CD4-positive, alpha-beta T cell treated with Interleukin-1 beta for 1 hour (primary cell): ENCODE measurements around the gene CHD2.
A peak's percentile ranks its signal among the peaks of the same experiment; 100 is the strongest.
"Not testable (repeated sequence)": the region's sequence is repeated elsewhere in the genome, so short reads cannot be mapped to it uniquely, and the experiment has no call there.

Experiments used
- DNase-seq, 2 donors: peaks; one replicate each; pipeline ENCODE4 v3.0.0-alpha.2; 2020 to 2022

CHD2 gene

DNA sequence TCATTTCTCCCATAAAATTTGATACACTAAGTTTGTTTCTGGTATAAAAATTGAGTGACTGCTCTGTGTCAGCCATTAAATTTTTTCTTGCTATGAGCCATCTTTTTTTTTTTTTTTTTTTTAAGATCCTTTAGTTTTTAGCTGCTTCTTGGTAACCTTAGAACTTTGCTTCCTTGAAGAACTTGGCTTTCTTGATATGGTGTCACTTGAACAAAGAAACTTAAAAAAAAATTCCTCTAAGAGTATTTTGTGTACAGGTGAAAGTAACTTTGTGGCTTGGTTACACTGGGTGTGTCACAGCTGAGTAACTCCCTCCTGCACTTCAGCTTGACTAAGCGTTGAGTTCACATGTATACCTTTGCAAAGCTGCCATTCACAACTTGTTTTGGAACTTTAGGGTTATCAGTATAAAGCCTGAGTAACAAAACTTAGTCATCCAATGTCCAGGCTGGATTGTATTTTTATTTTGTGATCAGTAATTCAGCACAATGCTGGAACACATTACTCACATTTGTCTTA, 6.5 kb downstream of the CHD2 start:
- DNase-seq: peak; percentile 61 to 72

DNA sequence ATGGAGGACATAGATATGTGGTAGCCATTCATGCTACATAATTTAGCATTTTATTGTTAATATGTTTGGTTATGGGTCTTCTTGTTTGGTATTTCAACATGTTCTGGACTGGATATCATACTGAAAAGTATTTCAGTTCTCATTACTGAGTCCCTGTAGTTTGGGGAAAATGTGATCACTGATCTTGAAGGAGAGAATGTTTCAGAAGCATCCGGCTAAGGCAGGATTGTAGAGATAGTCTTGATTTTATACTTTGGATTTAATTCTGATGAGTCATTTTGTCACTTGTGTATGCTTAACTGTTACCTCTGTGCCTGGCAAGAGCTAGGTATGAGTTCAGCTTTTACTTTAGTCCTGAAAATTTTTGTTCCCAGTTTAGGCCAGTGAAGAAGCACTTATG, 7.1 kb downstream of the CHD2 start:
- no peak for DNase-seq

DNA sequence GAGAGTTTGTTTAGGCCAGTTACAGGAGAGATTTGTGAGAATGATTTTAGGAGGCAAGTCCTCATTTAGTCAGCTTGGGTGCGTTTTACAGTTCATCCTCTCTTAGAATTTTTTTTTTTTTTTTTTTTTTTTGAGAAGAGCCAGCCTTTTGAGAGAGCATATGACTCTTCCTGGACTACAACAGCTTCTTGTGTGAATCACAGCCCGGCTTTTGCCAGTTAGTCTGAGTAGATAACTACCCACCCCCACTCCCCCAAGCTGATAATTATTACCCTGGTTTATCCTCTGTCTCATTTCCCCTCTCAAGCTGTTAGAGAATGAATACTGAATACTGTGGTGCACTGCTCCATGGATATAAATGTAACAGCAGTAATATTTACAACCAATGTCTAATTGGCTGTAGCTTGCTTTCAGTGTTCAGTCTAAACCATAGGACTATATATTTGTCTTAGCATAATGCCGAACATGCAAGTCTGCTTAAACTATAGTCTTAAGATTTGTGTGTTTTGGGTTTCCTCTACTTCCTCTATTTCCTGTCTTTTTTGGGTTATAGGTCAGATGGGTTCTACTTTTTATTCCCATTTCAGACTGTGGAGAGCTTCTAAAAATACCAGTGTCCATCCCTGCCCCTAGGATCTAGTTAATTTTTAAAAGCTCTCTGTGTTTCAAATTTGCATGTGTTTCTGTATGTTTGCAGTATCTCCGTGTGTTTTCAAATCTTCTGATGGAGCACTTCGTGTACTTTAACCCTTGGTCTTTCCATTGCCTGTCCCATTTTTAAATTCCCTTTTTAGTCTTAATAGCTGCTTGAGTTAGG, 8.0 kb downstream of the CHD2 start:
- DNase-seq: peak; percentile 48 to 50

DNA sequence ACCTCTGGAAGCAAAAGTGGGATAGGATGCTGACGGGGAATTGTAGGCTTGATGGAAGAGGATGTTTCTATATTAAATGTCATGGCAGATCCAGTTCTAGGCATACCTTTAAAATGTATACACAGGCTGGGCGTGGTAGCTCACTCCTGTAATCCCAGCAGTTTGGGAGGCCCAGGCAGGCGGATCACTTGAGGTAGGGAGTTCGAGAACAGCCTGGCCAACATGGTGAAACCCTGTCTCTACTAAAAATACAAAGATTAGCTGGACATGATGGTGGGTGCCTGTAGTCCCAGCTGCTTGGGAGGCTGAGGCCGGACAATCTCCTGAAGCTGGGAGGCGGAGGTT, 8.6 kb downstream of the CHD2 start:
- no peak for DNase-seq

DNA sequence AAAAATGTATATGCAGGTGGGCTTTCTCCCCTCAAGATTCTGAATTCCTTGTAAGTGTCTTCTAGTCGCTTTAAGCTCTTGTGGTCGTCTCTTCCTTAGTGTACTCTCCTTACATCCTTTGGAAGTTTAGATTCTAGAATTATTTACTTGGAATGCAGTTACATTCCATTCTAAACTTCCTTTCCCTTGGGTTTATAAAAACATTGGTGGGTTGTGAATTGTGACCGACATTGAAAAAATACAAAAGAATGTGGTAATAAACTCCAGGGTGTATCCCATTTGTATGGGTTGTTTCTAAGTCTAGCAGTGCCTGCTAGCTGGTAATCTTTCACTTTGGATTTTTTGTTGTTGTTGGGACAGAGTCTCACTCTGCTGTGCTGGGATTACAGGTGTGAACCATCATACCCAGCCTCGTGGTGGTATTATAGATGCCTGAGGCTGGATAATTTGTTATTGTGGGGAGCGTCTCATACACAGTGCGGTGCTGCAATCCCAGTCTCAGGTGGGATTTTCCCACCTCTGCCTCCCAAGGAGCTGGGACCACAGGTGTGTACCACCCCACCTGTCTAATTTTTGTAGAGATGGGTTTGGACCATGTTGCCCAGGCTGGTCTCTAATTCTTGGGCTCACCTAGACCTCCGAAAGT, 9.1 kb downstream of the CHD2 start:
- DNase-seq: no peak

DNA sequence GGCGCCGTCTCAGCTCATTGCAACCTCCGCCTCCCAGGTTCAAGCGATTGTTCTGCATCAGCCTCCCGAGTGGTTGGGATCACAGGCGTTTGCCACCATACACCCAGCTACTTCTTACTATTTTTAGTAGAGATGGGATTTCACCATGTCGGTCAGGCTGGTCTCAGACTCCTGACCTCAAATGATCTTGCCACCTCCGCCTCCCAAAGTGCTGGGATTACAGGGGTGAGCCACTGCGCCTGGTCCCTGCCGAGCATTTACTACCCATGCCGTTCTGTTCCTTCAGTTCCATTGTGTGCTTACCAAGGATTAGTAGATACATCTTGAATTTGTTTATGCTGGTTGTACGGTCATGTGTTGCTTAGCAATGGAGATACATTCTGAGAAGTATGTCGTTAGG, 10.3 kb downstream of the CHD2 start:
- no peak for DNase-seq

DNA sequence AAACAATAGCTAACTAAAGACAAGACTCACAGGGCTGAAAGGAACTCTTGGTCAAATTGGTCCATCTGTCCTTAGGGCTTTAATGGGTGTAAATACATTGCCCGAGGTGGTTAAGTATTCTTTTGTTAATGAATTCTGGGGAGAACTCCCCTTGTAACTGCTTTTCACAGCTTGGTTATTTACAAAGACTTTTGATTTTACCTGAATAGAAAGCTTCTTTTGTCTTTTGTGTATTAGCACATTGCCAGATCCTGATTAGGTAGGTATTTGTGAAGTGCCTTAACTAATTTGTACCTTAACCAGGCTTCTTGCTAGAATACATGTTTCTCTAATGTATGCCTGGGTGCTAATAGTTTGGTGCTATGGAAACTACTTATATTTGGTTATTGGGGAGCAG, 14.0 kb downstream of the CHD2 start:
- DNase-seq: no peak

DNA sequence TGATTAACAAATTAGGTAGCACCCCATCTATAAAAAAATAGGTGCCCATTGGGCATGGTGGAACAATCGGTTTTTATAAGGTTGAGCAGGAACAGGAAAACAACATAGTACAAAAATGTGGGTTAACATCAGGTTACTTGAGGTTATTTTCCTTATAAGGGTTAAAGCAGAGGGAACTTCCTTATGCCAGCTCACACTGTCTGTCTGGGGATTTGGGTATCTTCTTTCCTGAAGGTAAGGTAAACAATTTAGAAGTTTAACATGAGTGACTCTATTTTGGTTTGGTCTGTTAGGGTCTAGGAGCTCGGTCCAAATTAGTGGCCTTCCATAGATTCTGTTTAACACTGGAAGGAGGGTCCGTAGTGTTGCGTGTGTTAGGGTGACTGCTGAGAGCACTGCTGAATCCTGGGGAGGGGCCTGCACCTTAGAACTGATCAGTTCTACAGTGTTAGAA, 14.7 kb downstream of the CHD2 start:
- DNase-seq: peak in 1 of 2 donors; percentile 69

DNA sequence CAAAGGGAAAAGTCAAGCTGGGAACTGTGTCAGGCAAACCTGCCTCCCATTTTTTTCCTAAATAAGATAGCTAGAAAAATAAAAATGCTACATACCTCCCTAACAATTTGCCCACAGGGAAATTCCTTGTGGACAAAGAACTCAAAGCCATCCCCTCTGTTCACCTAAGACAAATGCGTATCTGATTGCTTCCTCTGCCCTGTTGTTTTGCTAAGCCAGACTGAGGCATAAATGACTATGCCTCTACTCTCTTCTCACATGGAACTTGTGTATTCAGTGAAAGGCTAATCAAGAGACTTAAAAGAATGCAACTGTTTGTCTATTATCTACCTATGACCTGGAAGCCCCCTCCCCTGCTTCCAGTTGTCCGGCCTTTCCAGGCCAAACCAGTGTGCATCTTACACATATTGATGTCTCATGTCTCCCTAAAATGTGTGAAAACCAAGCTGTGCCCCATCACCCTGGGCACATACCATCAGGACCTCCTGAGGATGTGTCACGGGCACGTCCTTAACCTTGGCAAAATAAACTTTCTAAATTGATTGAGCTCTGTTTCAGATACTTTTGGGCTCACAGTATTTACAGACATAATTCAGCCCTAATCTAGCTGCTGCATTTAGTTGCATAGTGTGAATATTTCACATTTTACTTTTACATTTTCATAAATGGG, 15.8 kb downstream of the CHD2 start:
- DNase-seq: no peak

DNA sequence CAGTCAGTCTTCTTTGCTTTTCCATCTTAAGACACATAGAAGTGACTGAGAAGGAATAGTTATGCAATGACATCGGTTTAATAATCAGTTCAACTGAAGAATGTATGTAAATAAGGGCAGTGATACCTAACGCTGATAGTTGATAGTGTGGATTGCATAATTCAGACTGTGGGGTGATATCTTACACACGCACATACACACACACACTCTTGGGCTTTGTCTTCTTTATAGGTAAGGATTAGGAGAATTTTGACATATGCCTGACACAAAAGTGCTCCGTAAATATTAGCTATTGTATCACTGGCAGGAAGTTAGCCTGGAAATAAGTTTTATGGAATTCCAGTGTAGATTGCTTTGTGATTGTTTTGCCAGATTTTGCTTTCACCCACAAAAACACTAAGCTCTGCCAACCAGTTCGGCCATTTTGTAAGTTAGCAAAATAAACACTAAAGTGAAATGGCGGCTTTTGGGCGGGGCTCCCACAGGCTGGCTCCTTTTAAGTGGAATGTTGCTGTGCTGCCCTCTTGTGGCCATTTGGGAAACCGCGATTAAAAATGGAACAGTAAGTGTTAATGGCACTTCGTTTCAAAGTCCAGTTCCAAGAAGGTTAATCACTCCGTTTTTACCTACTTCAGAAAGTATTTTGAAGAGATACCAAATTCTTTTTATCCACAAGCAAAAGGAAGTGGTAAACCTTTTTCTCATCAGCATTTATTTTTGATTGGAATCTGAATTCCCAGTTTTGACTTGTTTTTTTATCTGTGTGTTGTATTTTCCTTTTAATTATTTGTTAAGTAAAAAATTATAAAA, 17.7 kb downstream of the CHD2 start:
- peak; percentile 88 to 93 for DNase-seq

DNA sequence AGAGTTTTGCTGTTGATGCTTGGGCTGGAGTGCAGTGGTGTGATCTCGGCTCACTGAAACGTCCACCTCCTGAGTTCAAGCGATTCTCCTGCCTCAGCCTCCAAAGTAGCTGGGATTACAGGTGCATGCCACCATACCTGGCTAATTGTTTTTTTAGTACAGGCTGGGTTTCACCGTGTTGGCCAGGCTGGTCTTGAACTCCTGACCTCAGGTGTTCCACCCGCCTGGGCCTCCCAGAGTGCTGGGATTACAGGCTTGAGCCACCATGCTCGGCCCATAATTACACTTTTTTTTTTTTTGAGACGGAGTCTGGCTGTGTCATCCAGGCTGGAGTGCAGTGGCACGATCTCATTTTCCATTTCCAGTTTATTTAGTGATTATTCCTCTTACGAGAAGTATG, 18.8 kb downstream of the CHD2 start:
- not testable (repeated sequence) for DNase-seq

DNA sequence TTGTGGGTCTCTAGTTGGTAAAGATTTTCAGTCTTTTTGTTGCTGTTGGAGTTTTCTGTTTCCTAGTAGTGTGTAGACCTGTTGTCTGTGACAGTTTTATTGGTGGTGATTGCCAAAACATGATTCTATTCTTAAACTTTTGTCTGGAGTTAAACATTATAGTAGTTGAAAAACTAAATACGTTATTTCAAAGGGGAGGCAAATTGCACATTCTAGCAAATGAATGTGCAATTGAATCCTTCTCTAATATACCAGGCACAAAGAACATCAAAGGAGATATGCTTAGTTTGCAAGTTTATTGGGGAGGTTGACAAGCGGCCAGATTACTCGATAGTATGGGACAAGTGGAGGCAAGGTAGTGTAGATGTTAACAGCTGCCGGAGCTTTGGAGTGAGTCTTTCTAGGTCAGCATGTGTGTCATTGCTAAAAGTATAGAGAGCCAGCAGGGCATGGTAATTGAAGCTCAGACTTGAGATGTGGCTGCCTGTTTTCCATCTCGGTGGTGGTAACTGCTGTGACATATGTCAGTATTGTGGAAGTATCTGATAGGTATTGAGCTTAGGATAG, 20.6 kb downstream of the CHD2 start:
- no peak for DNase-seq

DNA sequence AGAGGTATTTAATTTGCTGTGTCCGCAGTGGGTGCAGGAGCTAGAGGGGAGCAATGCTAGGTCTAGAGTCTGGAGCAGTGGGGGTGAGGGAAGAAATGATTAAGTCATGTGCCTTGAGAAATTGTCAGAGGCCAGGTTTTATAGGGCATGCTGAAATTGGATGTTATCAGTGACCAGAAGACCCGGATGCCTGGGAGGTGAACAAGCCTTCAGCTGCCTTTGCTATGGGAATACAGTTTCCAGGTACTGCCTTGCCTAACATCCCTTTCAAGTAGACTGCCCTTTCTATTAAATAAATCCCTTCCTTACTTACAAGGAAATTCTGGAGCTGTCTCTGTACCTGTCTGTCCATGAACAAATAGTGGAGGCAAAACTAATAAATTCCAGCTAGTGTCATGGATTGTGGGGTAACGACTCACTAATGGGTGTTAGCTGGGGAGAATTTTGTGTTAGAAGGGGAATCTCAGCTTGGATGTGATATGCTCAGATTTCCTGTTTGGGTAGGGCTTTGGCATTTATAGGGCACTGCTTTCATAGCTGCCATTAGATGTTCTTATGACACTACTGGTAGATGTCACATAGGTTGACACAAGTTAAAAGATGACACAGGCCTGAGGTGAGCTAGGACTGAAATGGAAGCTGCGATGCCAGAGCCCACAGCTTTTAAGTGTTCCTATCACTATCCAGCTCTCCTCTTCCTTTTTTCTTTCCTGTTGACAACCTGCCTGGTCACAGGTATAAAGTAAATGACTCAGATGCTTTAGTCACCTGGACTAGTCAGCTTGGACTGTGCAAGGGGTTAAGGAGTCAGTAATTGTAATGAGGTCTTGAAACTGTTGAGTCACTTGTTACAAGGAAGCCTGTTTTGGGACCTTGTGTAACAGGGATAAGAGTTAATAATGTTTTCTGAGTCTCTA, 21.3 kb downstream of the CHD2 start:
- DNase-seq: no peak

DNA sequence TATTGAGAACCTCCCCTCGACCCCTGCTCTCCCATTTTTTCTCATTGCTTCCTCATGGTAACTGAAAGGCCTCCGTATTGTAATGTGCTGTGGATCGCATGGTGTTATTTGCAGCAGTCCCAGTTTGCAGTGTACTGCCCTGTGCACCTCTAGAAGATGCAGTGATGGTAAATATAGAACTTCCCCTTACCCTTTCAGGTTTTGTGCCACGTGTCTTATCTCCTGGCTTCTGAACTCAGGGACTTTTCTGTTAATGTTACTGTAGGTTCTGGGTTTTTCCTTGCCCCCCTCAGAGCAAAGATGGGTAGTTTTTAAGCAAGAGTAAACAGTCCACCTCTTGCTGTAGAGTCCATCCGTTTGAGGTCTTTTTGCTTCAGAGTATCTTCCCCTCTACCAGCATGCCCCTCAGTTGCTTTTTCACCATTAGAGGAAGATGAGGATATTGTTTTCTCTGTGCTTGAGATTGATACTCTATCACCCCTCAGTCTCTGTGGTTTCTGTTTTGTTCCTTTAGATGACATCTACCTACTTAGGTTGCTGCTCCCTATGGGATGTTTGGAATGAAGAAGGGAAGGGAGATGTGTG, 22.4 kb downstream of the CHD2 start:
- no peak for DNase-seq

DNA sequence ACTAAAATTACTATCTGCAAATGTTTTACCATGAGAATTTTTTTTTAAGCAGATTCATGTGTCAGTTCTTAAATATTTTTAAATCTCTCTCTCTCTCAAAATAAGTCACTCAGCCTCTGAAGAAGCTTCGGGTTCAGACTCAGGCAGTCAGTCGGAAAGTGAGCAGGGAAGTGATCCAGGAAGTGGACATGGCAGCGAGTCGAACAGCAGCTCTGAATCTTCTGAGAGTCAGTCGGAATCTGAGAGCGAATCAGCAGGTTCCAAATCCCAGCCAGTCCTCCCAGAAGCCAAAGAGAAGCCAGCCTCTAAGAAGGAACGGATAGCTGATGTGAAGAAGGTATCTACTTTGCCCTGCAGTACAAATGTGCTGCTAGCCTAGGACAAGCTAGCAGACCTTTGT, 24.1 kb downstream of the CHD2 start:
- DNase-seq: no peak

DNA sequence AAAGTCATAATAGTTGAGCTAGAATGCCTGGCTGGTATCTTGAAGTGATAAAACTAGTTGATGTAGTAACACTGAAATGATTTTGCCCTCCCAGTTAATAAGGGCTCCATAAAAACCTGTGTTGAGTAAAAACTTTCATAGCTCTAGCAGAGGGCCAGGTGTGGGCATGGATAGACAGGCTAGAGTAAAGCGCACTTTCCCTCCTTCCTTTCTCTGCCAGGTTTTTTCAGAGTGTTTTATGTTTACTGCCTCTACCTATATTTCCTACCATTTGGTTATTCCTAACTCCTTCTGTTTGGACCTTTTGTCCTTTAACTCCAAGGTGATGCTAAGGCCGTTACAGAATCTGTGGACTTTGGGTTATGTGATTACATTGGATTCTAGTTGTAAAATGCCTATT, 25.3 kb downstream of the CHD2 start:
- no peak for DNase-seq

DNA sequence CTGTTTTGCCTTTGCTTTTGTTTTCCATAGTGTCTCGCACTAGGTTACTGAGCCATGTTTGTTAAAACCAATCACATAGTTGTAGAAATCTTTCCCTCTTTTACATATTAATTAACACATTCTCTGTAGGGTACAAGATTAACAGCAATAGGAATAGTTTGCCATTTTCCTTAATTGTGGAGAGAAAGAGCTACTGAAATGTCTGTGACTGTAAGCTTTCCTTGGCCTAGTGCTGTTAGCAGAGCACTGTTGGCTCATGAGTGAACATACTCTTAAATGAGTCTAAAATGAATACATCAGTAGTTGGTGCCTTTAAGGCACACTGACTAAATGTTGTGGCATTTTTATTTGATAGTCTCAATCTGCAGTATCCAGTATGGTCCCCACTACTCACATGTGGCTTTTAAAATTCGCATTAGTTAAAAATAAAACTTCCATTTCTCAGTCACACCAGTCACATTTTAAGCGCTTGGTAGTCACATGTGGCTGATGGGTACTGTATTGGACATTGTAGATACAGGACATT, 28.2 kb downstream of the CHD2 start:
- no peak for DNase-seq

DNA sequence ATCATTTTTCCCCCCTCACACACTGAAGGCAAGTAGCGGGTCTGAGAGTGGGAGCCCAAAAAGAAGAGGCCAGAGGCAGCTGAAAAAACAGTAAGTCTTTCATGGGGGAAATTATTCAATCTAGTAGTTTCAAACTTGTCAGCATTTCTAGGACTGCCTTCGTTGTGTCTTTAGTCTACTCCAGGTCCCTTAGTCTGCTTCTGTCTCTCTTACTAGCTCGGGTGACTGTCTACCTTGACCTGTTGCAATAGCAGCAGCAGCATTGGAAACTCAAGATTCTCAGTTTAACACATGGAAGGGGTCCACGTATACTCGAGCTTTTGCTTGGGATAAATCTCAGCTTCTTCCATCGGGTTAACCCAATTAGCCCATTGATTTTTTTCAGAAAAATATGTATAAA, 28.9 kb downstream of the CHD2 start:
- DNase-seq: no peak

DNA sequence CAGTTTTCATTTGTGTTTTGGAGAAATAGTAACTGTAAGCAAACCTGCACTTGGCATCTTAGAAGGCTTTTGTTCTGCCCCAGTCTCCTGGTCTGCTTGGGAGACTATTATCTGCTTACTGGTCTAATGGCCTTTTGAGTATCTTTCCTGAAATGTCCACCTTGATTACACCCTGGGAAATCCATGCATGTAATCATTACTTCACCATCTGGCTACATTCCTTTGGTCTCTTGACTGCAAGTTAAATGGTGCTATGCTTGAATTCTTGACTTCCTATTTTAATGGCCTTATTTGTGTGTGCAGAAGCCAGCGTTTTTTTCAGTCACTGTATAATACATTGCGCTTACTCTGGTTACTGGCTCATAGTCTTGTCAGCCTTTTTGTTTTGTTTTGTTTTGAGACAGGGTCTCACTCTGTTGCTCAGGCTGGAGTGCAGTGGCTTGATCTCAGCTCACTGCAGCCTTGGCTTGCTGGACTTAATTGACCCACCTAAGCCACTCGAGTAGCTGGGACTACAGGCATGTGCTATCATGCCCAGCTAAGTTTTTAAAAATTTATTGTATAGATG, 30.0 kb downstream of the CHD2 start:
- no peak for DNase-seq

DNA sequence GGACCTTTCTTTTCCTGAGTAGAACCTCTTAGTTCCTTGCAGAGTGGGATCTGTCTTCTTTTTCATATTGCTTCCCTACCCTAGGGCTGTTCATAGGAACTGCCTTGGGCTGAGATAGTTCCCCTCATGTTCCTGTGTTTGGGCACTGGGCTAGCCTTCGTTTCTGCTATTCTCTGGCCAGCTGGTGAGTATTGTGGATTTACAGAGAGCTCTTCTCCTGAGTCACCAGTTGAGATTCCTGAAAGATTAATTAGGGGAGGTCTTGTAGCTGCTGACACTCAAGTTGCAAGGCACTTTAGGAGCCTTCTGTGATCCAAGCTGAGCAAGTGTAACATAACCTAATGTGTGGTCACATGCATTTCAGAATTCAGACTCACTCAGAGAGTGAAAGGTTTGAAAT, 30.7 kb downstream of the CHD2 start:
- DNase-seq: no peak
